Measurements from ENCODE around the gene DUS4L.

The DUS4L gene

GRCh38 chr7:107615910-107616680, 52.3 kb downstream of the DUS4L start:
- no peak overlapping the region for H3K27ac ChIP-seq (ENCODE audit: extremely low read depth, low read depth, low read length)
- no peaks in the 10 kb centered on the region for H3K4me1 ChIP-seq (ENCODE audit: control insufficient read depth, insufficient read depth, low read length)
- no peaks in the 10 kb centered on the region for H3K9me3 ChIP-seq (ENCODE audit: control insufficient read depth, insufficient read depth, low read depth, low read length)
- POLR2A ChIA-PET = no interaction called here
- TF ChIP-seq ZNF596 (tag by site-specific recombination; IDR thresholded peaks at IDR 0.05) (no peak), ZNF658 (tag by site-specific recombination; IDR thresholded peaks at IDR 0.05) (no peak), ZBTB8A (tag by site-specific recombination; IDR thresholded peaks at IDR 0.05) (no peak), MEIS1 (CRISPR knock-in tag; IDR thresholded peaks at IDR 0.05; ENCODE audit: borderline replicate concordance) (no peak), CTCF (tag by site-specific recombination; IDR thresholded peaks at IDR 0.05) (no peak), ZEB2 (tag by site-specific recombination; IDR thresholded peaks at IDR 0.05) (no peak), ZNF121 (tag by site-specific recombination; IDR thresholded peaks at IDR 0.05) (no peak), ZBTB26 (tag by site-specific recombination; optimal IDR thresholded peaks at IDR 0.05) (no peak), ZNF707 (tag by site-specific recombination; IDR thresholded peaks at IDR 0.05) (no peak), SP7 (tag by site-specific recombination; IDR thresholded peaks at IDR 0.05) (no peak), ZNF114 (tag by site-specific recombination; IDR thresholded peaks at IDR 0.05) (no peak), ZNF324 (tag by site-specific recombination; IDR thresholded peaks at IDR 0.05) (no peak), HOXC10 (CRISPR knock-in tag; IDR thresholded peaks at IDR 0.05) (no peak), ZNF280C (tag by site-specific recombination; IDR thresholded peaks at IDR 0.05) (no peak), KLF10 (tag by site-specific recombination; IDR thresholded peaks at IDR 0.05) (no peak)
- H3K4me3 ChIP-seq (ENCODE audit: low read depth, low read length) = no peak overlapping the region
- H3K36me3 ChIP-seq (ENCODE audit: control insufficient read depth in 2 of 2, insufficient read depth in 1 of 2, low read length in 2 of 2) = peaks cover 3 to 6% of the 10 kb centered on the region in 2 experiments
- CTCF ChIA-PET = interaction anchor here (0.6 kb wide), 1 partner anchor 123 kb away, joined by 3 read pairs; no protein-coding TSS in a partner anchor

GRCh38 chr7:107622429-107622828, 58.7 kb downstream of the DUS4L start:
- no peak overlapping the region for H3K27ac ChIP-seq (ENCODE audit: extremely low read depth, low read depth, low read length)
- peak; percentile 64 for TF ChIP-seq SCRT2 (tag by site-specific recombination; IDR thresholded peaks at IDR 0.05)
- no peak for TF ChIP-seq ZNF391 (tag by site-specific recombination; IDR thresholded peaks at IDR 0.05; ENCODE audit: borderline replicate concordance, low read depth)
- POLR2A ChIA-PET = no interaction called here

GRCh38 chr7:107622894-107623293, 59.1 kb downstream of the DUS4L start:
- H3K9me3 ChIP-seq (ENCODE audit: control insufficient read depth, insufficient read depth, low read depth, low read length) = no peaks in the 10 kb centered on the region
- ChIA-PET CTCF (no interaction called here), POLR2A (no interaction called here)
- H3K4me3 ChIP-seq (ENCODE audit: low read depth, low read length) = no peak overlapping the region
- no peak overlapping the region for H3K27ac ChIP-seq (ENCODE audit: extremely low read depth, low read depth, low read length)
- no peaks in the 10 kb centered on the region for H3K36me3 ChIP-seq (ENCODE audit: control insufficient read depth in 2 of 2, insufficient read depth in 1 of 2, low read length in 2 of 2)
- H3K4me1 ChIP-seq (ENCODE audit: control insufficient read depth, insufficient read depth, low read length) = no peaks in the 10 kb centered on the region
- TF ChIP-seq PRDM2 (tag by site-specific recombination; IDR thresholded peaks at IDR 0.05; ENCODE audit: borderline replicate concordance) (no peak), ZNF792 (tag by site-specific recombination; IDR thresholded peaks at IDR 0.05) (no peak), KLF9 (tag by site-specific recombination; IDR thresholded peaks at IDR 0.05; ENCODE audit: low read depth) (no peak), ZNF433 (tag by site-specific recombination; IDR thresholded peaks at IDR 0.05; ENCODE audit: low read depth) (no peak)

More at GRCh38 chr7:107622429-107622828, 58.7 kb downstream of the DUS4L start:
- no peaks in the 10 kb centered on the region for H3K36me3 ChIP-seq (ENCODE audit: control insufficient read depth in 2 of 2, insufficient read depth in 1 of 2, low read length in 2 of 2)
- H3K9me3 ChIP-seq (ENCODE audit: control insufficient read depth, insufficient read depth, low read depth, low read length) = no peaks in the 10 kb centered on the region
- H3K4me1 ChIP-seq (ENCODE audit: control insufficient read depth, insufficient read depth, low read length) = no peaks in the 10 kb centered on the region
- no peak overlapping the region for H3K4me3 ChIP-seq (ENCODE audit: low read depth, low read length)
- CTCF ChIA-PET = no interaction called here
